ENCODE data around the gene CDH23.

Gene CDH23

DNA sequence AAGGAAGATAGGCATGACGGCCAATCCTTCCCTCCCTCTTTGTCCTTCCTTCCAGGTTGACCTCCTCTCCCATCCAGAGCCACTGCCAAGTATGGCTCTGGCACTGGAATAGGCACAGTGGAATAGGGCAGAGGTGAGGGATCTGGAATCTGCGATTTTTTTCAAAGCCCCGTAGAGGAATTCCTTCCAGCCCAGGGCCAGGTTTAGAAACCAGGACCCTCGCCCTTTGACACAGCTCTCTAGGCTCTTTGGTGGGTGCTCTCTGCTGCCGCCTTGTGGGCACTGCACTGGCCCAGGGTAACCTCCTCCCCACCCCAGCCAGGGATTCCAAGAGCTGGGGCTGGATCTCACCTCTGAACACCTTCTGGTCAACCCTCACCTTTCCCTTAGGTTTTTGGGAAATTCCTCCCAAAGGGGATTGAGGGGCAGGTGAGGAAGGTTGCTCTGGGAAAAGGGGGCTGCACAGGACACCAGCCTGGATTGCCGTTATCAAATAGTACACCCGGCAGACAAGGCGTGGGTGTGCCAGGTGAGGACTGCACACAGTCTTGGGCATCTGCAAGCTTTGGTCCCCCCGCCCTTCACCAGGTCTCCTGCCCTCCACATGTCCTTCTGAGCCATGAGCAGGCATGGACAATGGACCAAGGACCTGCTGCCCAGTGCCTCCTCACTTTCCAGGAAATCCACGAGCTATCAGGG is 300.1 kb downstream of the CDH23 start:
- DNase-seq, result peak; percentile 74

- peak; percentile 64 for DNase-seq
Observed at GRCh38 chr10:71697938-71698709, 301.4 kb downstream of the CDH23 start.

DNA sequence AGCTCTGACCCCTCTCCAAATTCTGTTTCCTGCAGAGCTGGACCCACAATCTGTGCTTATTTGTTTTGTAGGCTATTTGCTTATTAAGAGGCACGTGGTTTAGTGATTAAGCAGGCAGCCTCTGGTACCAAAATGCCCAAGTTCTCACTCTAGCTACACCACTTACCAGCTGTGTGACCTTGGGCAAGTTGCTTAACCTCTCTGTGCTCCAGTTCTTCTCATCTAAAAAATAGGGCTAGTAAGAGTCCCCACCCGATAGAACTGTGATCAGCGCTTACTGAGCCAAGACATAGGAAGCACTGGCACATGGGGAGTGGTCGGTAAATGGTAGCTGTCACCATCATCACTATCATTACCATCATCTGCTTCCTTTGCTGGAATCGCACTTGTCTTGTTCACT is 302.0 kb downstream of the CDH23 start:
- no peak for DNase-seq

GRCh38 chr10:71700731-71701368 is 304.1 kb downstream of the CDH23 start:
- no peak for DNase-seq

- no peak for DNase-seq
Observed at GRCh38 chr10:71701496-71702132, 304.9 kb downstream of the CDH23 start.

GRCh38 chr10:71703577-71703976 is 306.9 kb downstream of the CDH23 start:
- no peak for DNase-seq

DNA sequence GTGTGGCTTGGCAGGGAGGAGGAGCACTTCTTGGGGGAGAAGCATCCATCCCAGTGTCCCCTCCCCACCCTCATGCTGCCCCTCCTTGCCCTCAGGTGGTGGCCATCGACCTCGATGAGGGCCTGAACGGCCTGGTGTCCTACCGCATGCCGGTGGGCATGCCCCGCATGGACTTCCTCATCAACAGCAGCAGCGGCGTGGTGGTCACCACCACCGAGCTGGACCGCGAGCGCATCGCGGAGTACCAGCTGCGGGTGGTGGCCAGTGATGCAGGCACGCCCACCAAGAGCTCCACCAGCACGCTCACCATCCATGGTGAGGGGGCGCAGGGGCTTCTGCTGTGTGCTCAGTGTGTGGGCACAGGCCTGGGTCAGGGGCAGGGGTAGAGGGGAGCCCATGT is 308.1 kb downstream of the CDH23 start:
- no peak for DNase-seq

- DNase-seq, result no peak
Observed at GRCh38 chr10:71705582-71705981, 308.9 kb downstream of the CDH23 start.

DNA sequence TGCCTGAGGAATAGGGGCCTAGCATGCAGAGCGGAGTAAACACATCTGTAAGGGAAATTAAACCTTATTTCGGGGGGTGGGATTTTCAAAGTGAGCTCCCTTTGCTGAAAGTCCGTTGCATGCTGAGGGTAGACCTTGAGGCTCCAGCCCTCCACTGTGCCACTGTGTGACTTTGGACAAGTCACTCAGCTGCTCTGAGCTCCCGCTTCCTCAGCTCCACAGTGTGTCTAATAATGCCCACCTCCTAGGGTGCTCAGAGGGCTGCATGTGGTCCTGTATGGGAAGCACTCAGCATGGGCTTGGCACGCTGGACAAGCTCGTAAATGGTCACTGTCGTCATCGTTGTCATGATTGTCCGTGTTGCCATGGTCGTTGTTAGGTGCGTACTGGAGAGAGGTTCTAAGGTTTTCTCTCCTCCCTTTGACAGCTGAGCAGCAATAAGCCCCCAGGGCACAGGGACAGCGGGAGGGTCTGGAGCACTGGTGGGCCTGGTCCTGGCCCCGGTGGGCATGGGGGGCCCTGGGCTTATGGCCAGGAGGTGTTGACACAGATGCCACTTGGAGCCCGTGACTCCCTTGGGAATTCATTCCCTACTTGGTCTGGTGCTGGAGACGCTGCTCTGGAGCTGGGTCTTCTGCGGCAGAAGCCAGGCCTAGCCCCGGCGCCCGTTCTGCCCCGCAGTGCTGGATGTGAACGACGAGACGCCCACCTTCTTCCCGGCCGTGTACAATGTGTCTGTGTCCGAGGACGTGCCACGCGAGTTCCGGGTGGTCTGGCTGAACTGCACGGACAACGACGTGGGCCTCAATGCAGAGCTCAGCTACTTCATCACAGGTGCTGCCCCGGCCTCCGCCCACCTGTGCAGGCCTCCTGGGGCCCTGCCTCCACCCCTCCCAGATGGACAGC is 309.7 kb downstream of the CDH23 start:
- no peak for DNase-seq

DNA sequence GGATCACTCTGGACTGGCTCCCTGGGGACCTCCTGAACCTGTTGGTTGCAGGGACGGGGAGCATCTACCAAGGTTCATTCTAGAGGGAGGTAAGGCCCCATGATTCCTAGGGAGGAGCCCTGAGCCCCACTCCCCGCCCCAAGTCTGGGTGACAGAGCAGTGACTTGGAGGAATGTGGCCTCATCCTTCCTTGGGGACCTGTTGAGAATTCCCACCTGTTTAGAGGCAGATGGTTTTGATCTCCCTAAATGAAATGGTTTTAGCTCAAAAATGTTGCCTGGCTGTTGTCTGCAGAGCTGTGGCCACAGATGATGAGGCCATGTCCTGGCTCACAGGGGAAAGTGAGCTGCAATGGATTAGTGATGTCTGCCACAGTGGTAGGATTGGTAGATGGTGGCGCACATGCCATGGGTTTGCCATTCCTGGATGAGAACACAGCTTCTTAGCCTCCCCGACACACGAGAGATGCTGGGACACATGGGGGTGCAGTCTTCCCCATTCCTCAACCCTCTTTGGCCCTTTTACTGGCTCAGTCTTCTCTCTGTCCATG is 310.6 kb downstream of the CDH23 start:
- no peak for DNase-seq

GRCh38 chr10:71708301-71708703 is 311.6 kb downstream of the CDH23 start:
- peak; percentile 69 for DNase-seq

GRCh38 chr10:71708897-71709882 is 312.5 kb downstream of the CDH23 start:
- peak; percentile 14 for DNase-seq

DNA sequence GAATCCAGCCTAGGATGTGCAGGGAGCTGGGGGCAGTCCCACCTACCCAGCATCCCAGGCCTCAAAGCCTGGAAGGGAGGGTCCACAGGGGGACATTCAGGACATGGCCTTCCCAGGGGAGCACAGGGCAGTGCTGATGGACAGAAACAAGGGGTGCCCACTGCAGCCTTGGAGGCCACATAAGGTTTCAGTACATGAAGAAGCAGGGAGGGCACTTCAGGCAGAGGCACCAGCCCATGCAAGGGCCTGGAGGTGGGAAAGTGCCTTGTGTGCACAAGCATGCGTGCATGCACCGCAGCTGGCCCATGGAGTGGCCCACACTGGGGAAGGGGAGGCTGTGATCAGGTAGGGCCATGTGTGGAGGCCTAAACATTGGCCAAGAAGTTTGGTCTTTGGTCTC is 313.8 kb downstream of the CDH23 start:
- DNase-seq, result no peak

GRCh38 chr10:71711052-71711623 is 314.4 kb downstream of the CDH23 start:
- no peak for DNase-seq

GRCh38 chr10:71712170-71712569 is 315.4 kb downstream of the CDH23 start:
- no peak for DNase-seq

DNA sequence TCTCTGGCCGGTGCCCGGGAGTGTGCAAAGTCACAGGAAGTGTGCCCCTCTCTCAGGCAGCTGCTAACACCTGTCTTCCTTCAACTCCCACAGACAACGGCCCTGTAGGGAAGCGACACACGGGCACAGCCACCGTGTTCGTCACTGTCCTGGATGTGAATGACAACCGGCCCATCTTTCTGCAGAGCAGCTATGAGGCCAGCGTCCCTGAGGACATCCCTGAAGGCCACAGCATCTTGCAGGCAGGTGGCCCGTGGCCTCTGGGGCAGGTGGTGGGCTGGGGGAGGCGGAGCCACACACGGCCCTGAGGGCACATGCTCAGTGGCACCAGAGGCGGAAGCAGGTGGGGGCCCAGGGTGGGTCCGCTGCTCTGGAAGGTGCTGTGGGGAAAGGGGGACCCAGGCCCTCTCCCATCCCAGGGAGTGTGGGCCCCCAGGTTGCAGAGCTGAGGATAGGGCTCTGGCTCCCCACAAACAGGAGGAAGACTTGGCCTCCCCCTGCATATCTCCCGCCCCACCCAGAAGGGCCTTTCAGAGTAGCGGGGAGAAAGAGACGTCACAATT is 315.9 kb downstream of the CDH23 start:
- no peak for DNase-seq

DNA sequence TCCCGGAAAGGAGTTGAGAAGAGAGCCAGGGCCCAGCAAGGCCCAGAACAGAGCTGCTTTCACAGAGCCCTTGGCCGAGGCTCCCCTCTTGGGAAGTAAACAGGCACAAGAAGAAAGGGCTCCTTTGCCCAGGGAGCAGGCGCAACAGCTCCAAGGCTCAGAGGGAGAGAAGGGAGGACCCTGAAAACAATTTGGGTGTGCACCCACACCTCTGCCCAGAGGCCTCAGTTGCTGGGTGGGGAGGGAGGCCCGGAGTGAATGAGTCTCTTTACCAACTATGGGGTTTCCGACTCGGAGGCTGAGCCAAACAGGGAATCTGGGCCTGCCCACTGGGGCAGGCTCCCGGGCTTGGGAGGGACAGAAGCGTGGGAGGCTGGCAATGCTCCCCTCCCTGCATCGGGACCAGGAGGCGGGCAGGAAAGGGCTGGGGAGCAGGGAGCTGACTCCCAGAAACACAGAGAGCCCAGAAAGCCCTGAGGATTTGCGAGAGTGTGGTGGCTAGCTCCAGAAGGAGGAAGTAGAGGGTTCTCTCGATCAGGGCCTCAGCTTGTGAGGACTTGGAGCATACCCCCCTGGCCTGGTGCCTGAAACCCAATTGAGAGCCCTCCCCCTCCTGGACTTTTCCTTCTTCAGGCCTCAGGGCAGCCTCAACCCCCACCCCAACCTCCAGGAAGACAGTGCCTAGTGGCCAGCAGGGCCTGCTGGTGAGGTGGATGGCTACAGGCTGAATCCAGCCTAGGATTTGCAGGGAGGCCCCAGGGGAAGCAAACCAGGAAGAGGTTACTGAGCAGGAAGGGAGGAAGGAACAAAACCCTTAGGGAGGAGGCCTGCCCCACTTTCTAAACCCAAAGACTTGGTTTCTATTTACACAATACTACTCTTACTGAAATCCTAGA is 316.7 kb downstream of the CDH23 start:
- DNase-seq, result peak; percentile 59

DNA sequence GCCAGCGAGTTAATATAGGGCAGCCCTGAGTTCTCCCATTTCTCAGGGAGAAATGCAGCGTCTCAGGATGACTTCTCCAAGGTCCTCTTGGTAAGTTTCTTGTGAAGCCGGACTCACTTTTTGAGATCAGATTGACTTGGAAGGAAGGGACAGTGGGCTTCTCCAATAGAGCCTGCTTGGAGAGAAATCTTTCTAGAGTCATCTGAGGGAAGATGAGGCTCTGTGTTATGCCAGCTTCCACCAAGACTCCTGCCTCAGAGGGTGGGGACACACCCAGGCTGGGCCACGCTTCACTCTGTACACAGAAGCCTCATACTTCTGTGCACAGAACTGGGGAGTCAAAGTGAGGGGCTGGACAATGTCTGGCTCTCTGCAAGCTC is 317.3 kb downstream of the CDH23 start:
- DNase-seq, result no peak

GRCh38 chr10:71714592-71714991 is 317.9 kb downstream of the CDH23 start:
- no peak for DNase-seq
